Measurements from ENCODE around the gene SLC6A19. TPM values are rescaled to one million over a fixed set of nuclear protein-coding genes. Genes with fewer than 3 reads are reported as not detected.

Gene SLC6A19
- total and polyA plus RNA-seq, 2 of the 13 experiments (the other 11 are each of a cell fraction or from before 2014, with no cell fraction given) = 0.02 TPM; not detected in 1

- TF ChIP-seq CCDC6 (CRISPR knock-in tag; IDR thresholded peaks at IDR 0.05) (no peak), GZF1 (CRISPR knock-in tag; IDR thresholded peaks at IDR 0.05) (no peak), E2F2 (CRISPR knock-in tag; IDR thresholded peaks at IDR 0.05; ENCODE audit: borderline replicate concordance) (no peak), EP300 (IDR thresholded peaks at IDR 0.05; ENCODE audit: low read depth in 2 of 2, low read length in 2 of 2) (no peak), EP300 (CRISPR knock-in tag; IDR thresholded peaks at IDR 0.05; ENCODE audit: borderline replicate concordance) (no peak), SNAPC5 (CRISPR knock-in tag; IDR thresholded peaks at IDR 0.05; ENCODE audit: borderline replicate concordance) (no peak), GTF2F1 (IDR thresholded peaks at IDR 0.05; ENCODE audit: low read length) (no peak), PCBP1 (IDR thresholded peaks at IDR 0.05; ENCODE audit: borderline replicate concordance, low read depth, low read length) (no peak)
These were observed 24.8 kb downstream of the SLC6A19 start (continued) for GRCh38 chr5:1226231-1226630.

DNA sequence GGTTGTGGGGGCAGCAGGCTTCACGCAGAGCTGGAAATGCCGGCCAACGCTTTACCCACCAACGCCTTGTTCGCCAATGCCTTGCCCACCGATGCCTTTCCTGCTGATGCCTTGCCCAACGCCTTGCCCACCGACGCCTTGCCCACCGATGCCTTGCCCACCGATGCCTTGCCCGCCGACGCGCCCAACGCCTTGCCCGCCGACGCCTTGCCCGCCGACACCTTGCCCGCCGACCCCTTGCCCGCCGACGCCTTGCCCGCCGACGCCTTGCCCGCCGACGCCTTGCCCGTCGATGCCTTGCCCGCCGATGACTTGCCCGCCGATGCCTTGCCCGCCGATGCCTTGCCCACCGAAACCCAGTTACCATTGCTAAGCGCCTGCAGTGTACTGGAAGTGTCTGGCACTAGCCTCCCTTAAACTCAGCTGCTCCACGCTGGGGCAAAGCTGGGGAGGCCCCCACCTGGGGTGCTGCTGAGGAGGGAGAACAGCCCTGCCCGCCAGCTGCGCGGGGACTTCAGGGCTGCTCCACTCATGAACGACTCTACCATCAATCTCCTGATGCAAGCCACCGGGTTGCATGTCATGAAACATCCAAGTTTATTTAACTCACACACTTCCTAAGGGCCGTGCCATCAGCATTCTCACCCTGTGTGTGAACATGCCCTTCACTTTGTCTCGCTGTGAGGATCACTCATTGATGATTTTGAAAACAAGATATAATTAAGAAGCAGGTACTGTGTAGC, 25.6 kb downstream of the SLC6A19 start:
- no peak for DNase-seq (ENCODE audit: low spot score)
- TF ChIP-seq HNRNPL (IDR thresholded peaks at IDR 0.05; ENCODE audit: low read depth, low read length) = 0 out of 2 replicates have a peak, but pooled peaks have one; percentile 63
- no peak for TF ChIP-seq ZNF317 (CRISPR knock-in tag; IDR thresholded peaks at IDR 0.05)
- no peak for TF ChIP-seq SAFB2 (CRISPR knock-in tag; IDR thresholded peaks at IDR 0.05; ENCODE audit: borderline replicate concordance, low read depth)
- CTCF ChIA-PET (ENCODE audit: low intra/inter-chr PET ratio, low total read pairs) = no interaction called here
- POLR2A ChIA-PET = no interaction called here
- Histone ChIP-seq H2AFZ (ENCODE audit: low read length) (no peak overlapping the region), H3K79me2 (ENCODE audit: insufficient read depth, low read length) (no peaks in the 10 kb centered on the region), H3K4me1 (ENCODE audit: insufficient read depth, low read length) (no peaks in the 10 kb centered on the region), H4K20me1 (ENCODE audit: insufficient read depth, low read length) (no peaks in the 10 kb centered on the region), H3K4me2 (ENCODE audit: low read depth, low read length) (no peak overlapping the region), H3K36me3 (replicated peaks in 1 of 2; ENCODE audit: control insufficient read depth in 1 of 2, insufficient read depth in 2 of 2, low read length in 2 of 2) (no peaks in the 10 kb centered on the region), H3K27me3 (ENCODE audit: control insufficient read depth in 1 of 2, insufficient read depth in 2 of 2, low read length in 2 of 2) (peaks cover 15 to 76% of the 10 kb centered on the region in 2 experiments; a peak in 4 of 5 replicates), H3K4me3 (replicated peaks in 1 of 3; ENCODE audit: insufficient read depth in 1 of 3, low read depth in 2 of 3, low read length in 3 of 3) (no peak overlapping the region), H3K27ac (ENCODE audit: extremely low read length, insufficient read depth, low read length) (no peak overlapping the region), H3K9me3 (ENCODE audit: low read length) (no peaks in the 10 kb centered on the region), H3K9ac (ENCODE audit: insufficient read depth, low read depth, low read length) (no peak overlapping the region)
- no peak for FAIRE-seq
- intact Hi-C loops (cut with micrococcal nuclease; ENCODE audit: unreplicated experiment) = no loop called here
- ATAC-seq = no peak
- 78% methylated on average over 46 of the region's 50 CpGs for WGBS (ENCODE audit: low lambda C conversion rate)
- in situ Hi-C loops (cut with HindIII; ENCODE audit: extremely low pct_ligation_motif_present, low pct_unique_long_range_greater_than_20kb) = no loop called here
- BruUV-seq (replicated peaks) = no TSS peak

Data from HepG2 (cell line).